Myocyte (in vitro differentiated cells): ENCODE measurements around the gene ASCL1. TPM values are rescaled to one million over a fixed set of nuclear protein-coding genes. Genes with fewer than 3 reads are reported as not detected.

Source experiments
- DNase-seq: peaks from one replicate; pipeline ENCODE4 v3.0.0-alpha.2; 2012; ENCODE audit warnings: low read depth
- total RNA-seq: library from RNA; depleted of rRNA; stranded (reverse); fragments of >200 nt; gene quantifications from 2 replicates; pipeline ENCODE4 v1.2.3, GENCODE V29; 2014

ASCL1 gene
- total RNA-seq, 1 donor from 2014 or later, result not detected

- DNase-seq, result no peak
These were observed 6.4 kb upstream of the ASCL1 start for GRCh38 chr12:102950950-102951619.

- DNase-seq, result no peak
These were observed 5.6 kb upstream of the ASCL1 start for GRCh38 chr12:102951841-102952240.

- no peak for DNase-seq
These were observed 4.3 kb upstream of the ASCL1 start for GRCh38 chr12:102953221-102953620.

GRCh38 chr12:102954134-102954533 is 3.3 kb upstream of the ASCL1 start:
- no peak for DNase-seq

- no peak for DNase-seq
These were observed 1.3 kb upstream of the ASCL1 start for GRCh38 chr12:102955926-102956737.

- DNase-seq, result no peak
These were observed 641 bp upstream of the ASCL1 start for GRCh38 chr12:102956738-102957327.

- DNase-seq, result peak; percentile 15
These were observed 777 bp downstream of the ASCL1 start for GRCh38 chr12:102958073-102958829.

GRCh38 chr12:102958830-102959176 is 1.3 kb downstream of the ASCL1 start:
- DNase-seq, result no peak

- no peak for DNase-seq
These were observed 1.9 kb downstream of the ASCL1 start for GRCh38 chr12:102959391-102959790.

GRCh38 chr12:102960766-102961465 is 3.4 kb downstream of the ASCL1 start:
- no peak for DNase-seq

GRCh38 chr12:102961466-102961855 is 4.0 kb downstream of the ASCL1 start:
- DNase-seq, result no peak

GRCh38 chr12:102962532-102962931 is 5.1 kb downstream of the ASCL1 start:
- no peak for DNase-seq

GRCh38 chr12:102962986-102963385 is 5.5 kb downstream of the ASCL1 start:
- no peak for DNase-seq

- DNase-seq, result no peak
These were observed 6.3 kb downstream of the ASCL1 start for GRCh38 chr12:102963796-102964195.

GRCh38 chr12:102964872-102965271 is 7.4 kb downstream of the ASCL1 start:
- DNase-seq, result no peak

- no peak for DNase-seq
These were observed 8.0 kb downstream of the ASCL1 start for GRCh38 chr12:102965281-102966155.

GRCh38 chr12:102966200-102966863 is 8.9 kb downstream of the ASCL1 start:
- DNase-seq, result no peak

GRCh38 chr12:102970780-102971179 is 13.3 kb downstream of the ASCL1 start:
- DNase-seq, result no peak

GRCh38 chr12:102971227-102971626 is 13.8 kb downstream of the ASCL1 start:
- no peak for DNase-seq

GRCh38 chr12:102973583-102973982 is 16.1 kb downstream of the ASCL1 start:
- no peak for DNase-seq
